HL-60 (cell line): ENCODE data around the gene ROS1.

Source experiments
- DNase-seq, 2 experiments: peaks; one replicate each; pipeline ENCODE4 v3.0.0-alpha.2; 2010 to 2020; ENCODE audit warnings: low read depth in 1 of 2, low spot score in 1 of 2
- H3K27ac ChIP-seq: fragments of 250-450 bp; sonication (Bioruptor Pico); replicated peaks from 2 replicates; pipeline ENCODE4 v1.5.1; 2020; ENCODE audit warnings: mild to moderate bottlenecking, moderate library complexity
- H3K27me3 ChIP-seq: fragments of 250-450 bp; sonication (Bioruptor Pico); 2 replicates; pipeline ENCODE4 v1.5.1; 2021; ENCODE audit warnings: mild to moderate bottlenecking, moderate library complexity; ENCODE audit not compliant: insufficient read depth, poor library complexity, severe bottlenecking
- H3K4me3 ChIP-seq: replicated peaks from 2 replicates; pipeline ENCODE4 v1.5.1; 2011; ENCODE audit warnings: mild to moderate bottlenecking, control low read depth, low read length; ENCODE audit not compliant: insufficient read depth
- CTCF ChIP-seq: IDR thresholded peaks from one replicate; pipeline ENCODE4 v1.5.1; 2011; ENCODE audit warnings: low read length, control low read depth, inconsistent platforms; ENCODE audit not compliant: insufficient read depth
- GABPA ChIP-seq: IDR thresholded peaks from 2 replicates; pipeline ENCODE4 v1.6.1; 2012; ENCODE audit warnings: low read depth
- POLR2AphosphoS5 ChIP-seq: IDR thresholded peaks from 2 replicates; pipeline ENCODE4 v1.6.1; 2012; ENCODE audit warnings: low read depth
- REST ChIP-seq: IDR thresholded peaks from 2 replicates; pipeline ENCODE4 v1.6.1; 2012; ENCODE audit warnings: low read depth; ENCODE audit not compliant: insufficient replicate concordance
- SPI1 ChIP-seq: IDR thresholded peaks from 2 replicates; pipeline ENCODE4 v1.6.1; 2012; ENCODE audit warnings: low read depth, mild to moderate bottlenecking, borderline replicate concordance

ROS1 gene

DNA sequence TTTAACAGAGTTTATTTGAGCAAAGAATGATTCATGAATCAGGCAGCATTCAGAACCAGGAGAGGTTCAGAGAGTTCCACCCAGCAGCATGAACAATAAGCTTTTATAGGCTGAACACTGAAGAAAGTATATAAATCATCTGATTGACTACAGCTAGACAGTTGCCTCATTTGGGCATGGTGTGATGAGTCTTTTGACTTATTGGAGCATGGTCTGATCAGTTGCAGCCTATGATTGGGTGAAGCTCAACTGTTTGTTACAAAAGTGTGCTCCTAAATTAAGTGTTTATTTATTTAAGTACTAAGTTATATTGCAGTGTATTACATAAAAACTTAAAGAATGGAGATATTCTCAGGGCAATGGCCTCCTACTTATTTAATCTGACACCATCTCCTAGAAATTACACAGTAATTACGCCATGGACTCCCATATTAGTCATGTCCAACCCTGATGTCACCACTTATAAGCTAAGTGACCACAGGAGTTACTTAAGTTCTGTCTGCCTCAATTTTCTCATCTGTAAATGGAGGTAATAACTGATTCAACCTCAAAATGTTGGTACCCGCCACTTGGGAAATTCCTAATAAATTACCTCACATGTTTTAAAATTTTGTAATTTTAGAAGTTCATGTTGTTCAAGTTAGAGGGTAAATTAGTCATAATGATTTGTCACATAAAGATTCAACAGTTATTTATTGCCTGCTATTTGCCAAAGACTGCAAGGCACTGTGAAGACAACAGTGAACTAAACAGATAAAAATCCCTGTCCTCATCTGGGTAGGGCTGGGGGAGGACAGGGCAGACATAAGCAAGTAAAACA lies 15.2 kb upstream of the ROS1 start:
- Histone ChIP-seq H3K27ac (no peak overlapping the region), H3K4me3 (no peak overlapping the region), H3K27me3 (peaks cover 4% of the 10 kb centered on the region)
- peak in 1 of 2 experiments; percentile 47 for DNase-seq
- TF ChIP-seq CTCF (no peak), POLR2AphosphoS5 (no peak), GABPA (no peak), SPI1 (no peak), REST (no peak)

DNA sequence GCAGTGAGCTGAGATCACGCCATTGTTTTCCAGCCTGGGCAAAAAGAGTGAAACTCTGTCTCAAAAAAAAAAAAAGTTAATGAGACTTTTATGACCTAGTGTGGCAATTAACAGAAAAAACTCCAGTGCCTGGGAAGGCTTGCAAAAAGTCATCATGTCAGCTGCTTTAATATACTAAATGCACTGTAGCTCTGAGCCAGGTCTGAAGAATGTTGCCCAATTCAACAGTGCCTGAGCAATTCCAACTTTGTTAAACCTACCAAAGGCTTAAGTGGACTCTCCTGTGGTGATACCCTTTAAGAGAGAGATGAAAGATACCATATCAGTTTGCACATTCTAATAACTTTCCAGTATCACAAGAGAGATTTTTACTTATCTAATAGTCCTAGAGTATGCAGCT lies 6.5 kb upstream of the ROS1 start:
- no peak for TF ChIP-seq CTCF
- TF ChIP-seq SPI1: no peak
- TF ChIP-seq POLR2AphosphoS5: no peak
- no peak for TF ChIP-seq REST
- no peak for TF ChIP-seq GABPA

DNA sequence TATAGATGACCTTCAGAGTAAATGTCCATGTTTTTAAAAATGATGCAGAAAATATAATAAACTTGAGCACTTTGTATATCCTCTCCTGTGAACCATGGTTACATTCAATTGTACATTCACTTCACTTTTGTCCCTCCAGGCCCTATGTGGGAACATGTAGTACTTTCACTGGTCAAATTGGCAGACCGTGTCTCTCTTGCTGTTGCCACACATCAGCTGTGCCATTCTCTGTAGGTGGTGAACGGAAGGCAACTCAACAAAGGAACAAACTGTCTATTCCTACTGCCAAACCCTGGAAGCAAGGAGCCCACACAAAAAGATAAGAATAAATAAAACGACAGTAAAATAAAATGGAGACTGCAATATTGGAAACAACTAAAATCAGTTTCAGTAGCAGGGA lies 2.0 kb downstream of the ROS1 start:
- H3K4me3 ChIP-seq: no peak overlapping the region
- TF ChIP-seq CTCF (no peak), GABPA (no peak), SPI1 (no peak), POLR2AphosphoS5 (no peak), REST (no peak)
- H3K27ac ChIP-seq: no peak overlapping the region
- no peak for DNase-seq
- H3K27me3 ChIP-seq: no peaks in the 10 kb centered on the region

More for the DNA sequence above, 6.5 kb upstream of the ROS1 start:
- Histone ChIP-seq H3K27ac (no peak overlapping the region), H3K4me3 (no peak overlapping the region), H3K27me3 (no peaks in the 10 kb centered on the region)
- no peak for DNase-seq
